LNCaP clone FGC (cell line): ENCODE measurements around the gene ZNF521.

ENCODE experiments used
- DNase-seq: peaks from one replicate; pipeline ENCODE4 v3.0.0-alpha.2; 2011; ENCODE audit warnings: low read depth
- H3K4me3 ChIP-seq: 2 replicates; pipeline ENCODE4 v1.5.1; 2011; ENCODE audit warnings: mild to moderate bottlenecking, low read depth, low read length, control low read depth
- TF ChIP-seq, protein P1 (sequence below): IDR thresholded peaks from 2 replicates; pipeline ENCODE4 v1.5.1; 2012; ENCODE audit warnings: mild to moderate bottlenecking; ENCODE audit not compliant: control insufficient read depth, insufficient read depth; ENCODE audit errors: extremely low read depth

ZNF521 gene

GRCh38 chr18:25244924-25245698 is 106.9 kb downstream of the ZNF521 start:
- H3K4me3 ChIP-seq, result no peak overlapping the region
- TF ChIP-seq, protein P1, sequence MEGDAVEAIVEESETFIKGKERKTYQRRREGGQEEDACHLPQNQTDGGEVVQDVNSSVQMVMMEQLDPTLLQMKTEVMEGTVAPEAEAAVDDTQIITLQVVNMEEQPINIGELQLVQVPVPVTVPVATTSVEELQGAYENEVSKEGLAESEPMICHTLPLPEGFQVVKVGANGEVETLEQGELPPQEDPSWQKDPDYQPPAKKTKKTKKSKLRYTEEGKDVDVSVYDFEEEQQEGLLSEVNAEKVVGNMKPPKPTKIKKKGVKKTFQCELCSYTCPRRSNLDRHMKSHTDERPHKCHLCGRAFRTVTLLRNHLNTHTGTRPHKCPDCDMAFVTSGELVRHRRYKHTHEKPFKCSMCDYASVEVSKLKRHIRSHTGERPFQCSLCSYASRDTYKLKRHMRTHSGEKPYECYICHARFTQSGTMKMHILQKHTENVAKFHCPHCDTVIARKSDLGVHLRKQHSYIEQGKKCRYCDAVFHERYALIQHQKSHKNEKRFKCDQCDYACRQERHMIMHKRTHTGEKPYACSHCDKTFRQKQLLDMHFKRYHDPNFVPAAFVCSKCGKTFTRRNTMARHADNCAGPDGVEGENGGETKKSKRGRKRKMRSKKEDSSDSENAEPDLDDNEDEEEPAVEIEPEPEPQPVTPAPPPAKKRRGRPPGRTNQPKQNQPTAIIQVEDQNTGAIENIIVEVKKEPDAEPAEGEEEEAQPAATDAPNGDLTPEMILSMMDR, result no peak
- no peak for DNase-seq

- H3K4me3 ChIP-seq, result no peak overlapping the region
- no peak for DNase-seq
- TF ChIP-seq, protein P1, result no peak
Measured at GRCh38 chr18:25244170-25244569, 107.8 kb downstream of the ZNF521 start.

DNA sequence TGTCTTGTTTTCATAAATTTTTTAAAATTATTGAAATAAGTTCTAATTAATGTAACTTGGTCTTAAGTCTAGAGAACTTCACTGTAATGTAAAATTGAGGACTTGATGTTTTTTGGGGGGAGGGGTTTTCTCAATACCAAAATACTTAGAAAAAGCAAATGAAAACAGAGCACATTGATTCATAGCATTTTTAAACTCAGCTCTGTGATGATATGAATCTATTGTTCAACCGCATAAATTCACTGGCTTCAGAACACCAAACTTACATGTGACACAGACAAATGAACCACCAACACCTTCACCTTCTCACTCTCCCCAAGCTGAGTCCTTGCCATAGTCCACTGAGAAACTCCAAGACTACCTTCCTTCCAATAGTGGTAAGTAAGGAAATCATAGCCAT is 108.2 kb downstream of the ZNF521 start:
- TF ChIP-seq, protein P1, result no peak
- DNase-seq, result no peak
- no peak overlapping the region for H3K4me3 ChIP-seq

GRCh38 chr18:25243257-25243656 is 108.7 kb downstream of the ZNF521 start:
- no peak for DNase-seq
- no peak overlapping the region for H3K4me3 ChIP-seq
- TF ChIP-seq, protein P1, result no peak

GRCh38 chr18:25240420-25240770 is 111.6 kb downstream of the ZNF521 start:
- H3K4me3 ChIP-seq, result no peak overlapping the region
- no peak for DNase-seq
- TF ChIP-seq, protein P1, result no peak

GRCh38 chr18:25239581-25240419 is 112.2 kb downstream of the ZNF521 start:
- DNase-seq, result no peak
- no peak overlapping the region for H3K4me3 ChIP-seq
- TF ChIP-seq, protein P1, result no peak
